ENCODE data around the gene KANSL1L. TPM values are rescaled to one million over a fixed set of nuclear protein-coding genes. Genes with fewer than 3 reads are reported as not detected.

Gene KANSL1L
- total RNA-seq, 1 donor from 2014 or later = 39.6 TPM

- Histone ChIP-seq H3K9me3 (peaks cover 0 to 8% of the 10 kb centered on the region in 2 donors), H3K27me3 (no peaks in the 10 kb centered on the region), H3K36me3 (peaks cover 3 to 46% of the 10 kb centered on the region in 2 donors), H3K27ac (no peak overlapping the region), H3K4me3 (no peak overlapping the region), H3K4me1 (no peaks in the 10 kb centered on the region)
- intact Hi-C loops (cut with DNase I) = no loop called here
- no peak for TF ChIP-seq CTCF (IDR thresholded peaks at IDR 0.05)
- no peak for DNase-seq (ENCODE audit: low spot score in 2 of 2)
Measured at GRCh38 chr2:210054696-210055095, 116.5 kb downstream of the KANSL1L start.

- no peak overlapping the region for H3K27ac ChIP-seq
- intact Hi-C loops (cut with DNase I) = no loop called here
- no peaks in the 10 kb centered on the region for H3K27me3 ChIP-seq
- peaks cover 0 to 14% of the 10 kb centered on the region in 2 donors for H3K9me3 ChIP-seq
- no peak for TF ChIP-seq CTCF (IDR thresholded peaks at IDR 0.05)
- H3K4me1 ChIP-seq = no peaks in the 10 kb centered on the region
- peaks cover 2 to 37% of the 10 kb centered on the region in 2 donors for H3K36me3 ChIP-seq
- no peak overlapping the region for H3K4me3 ChIP-seq
- DNase-seq (ENCODE audit: low spot score in 2 of 2) = no peak
Measured at GRCh38 chr2:210050885-210051284, 120.3 kb downstream of the KANSL1L start.

GRCh38 chr2:210049831-210050230, 121.4 kb downstream of the KANSL1L start:
- DNase-seq (ENCODE audit: low spot score in 2 of 2) = no peak
- H3K36me3 ChIP-seq = peaks cover 0 to 27% of the 10 kb centered on the region in 2 donors

GRCh38 chr2:210046851-210047500, 124.2 kb downstream of the KANSL1L start:
- H3K27ac ChIP-seq = no peak overlapping the region
- peaks cover 0 to 7% of the 10 kb centered on the region in 2 donors for H3K9me3 ChIP-seq
- intact Hi-C loops (cut with DNase I) = no loop called here
- no peak for TF ChIP-seq CTCF (IDR thresholded peaks at IDR 0.05)
- no peaks in the 10 kb centered on the region for H3K4me1 ChIP-seq
- DNase-seq (ENCODE audit: low spot score in 2 of 2) = no peak
- no peak overlapping the region for H3K4me3 ChIP-seq
- no peaks in the 10 kb centered on the region for H3K27me3 ChIP-seq
- peaks cover 3 to 14% of the 10 kb centered on the region in 2 donors for H3K36me3 ChIP-seq

More at GRCh38 chr2:210049831-210050230, 121.4 kb downstream of the KANSL1L start:
- no peaks in the 10 kb centered on the region for H3K27me3 ChIP-seq
- no peaks in the 10 kb centered on the region for H3K4me1 ChIP-seq
- intact Hi-C loops (cut with DNase I) = no loop called here
- no peak overlapping the region for H3K4me3 ChIP-seq
- TF ChIP-seq CTCF (IDR thresholded peaks at IDR 0.05) = no peak
- no peak overlapping the region for H3K27ac ChIP-seq
- H3K9me3 ChIP-seq = peaks cover 0 to 12% of the 10 kb centered on the region in 2 donors

- Histone ChIP-seq H3K9me3 (no peaks in the 10 kb centered on the region), H3K27ac (no peak overlapping the region), H3K27me3 (no peaks in the 10 kb centered on the region), H3K36me3 (peaks cover 3 to 5% of the 10 kb centered on the region in 2 donors), H3K4me3 (no peak overlapping the region), H3K4me1 (no peaks in the 10 kb centered on the region)
- DNase-seq (ENCODE audit: low spot score in 2 of 2) = no peak
- intact Hi-C loops (cut with DNase I) = no loop called here
- no peak for TF ChIP-seq CTCF (IDR thresholded peaks at IDR 0.05)
Measured at GRCh38 chr2:210038078-210038477, 133.1 kb downstream of the KANSL1L start.
